Spleen (tissue), 11 donors: ENCODE measurements around the gene MAGI2. TPM values are rescaled to one million over a fixed set of nuclear protein-coding genes. Genes with fewer than 3 reads are reported as not detected.

Experiments used
- DNase-seq: peaks from one replicate; pipeline ENCODE4 v3.0.0-alpha.2; 2020
- H3K27ac ChIP-seq, 8 donors: fragments of 200-600 bp; sonication (generic) in 7 of 8; 1 replicate in 4 of 8; 2 replicates in 4 of 8; pipeline versions ENCODE4 v1.5.0 to v1.8.0; 2016 to 2021; ENCODE audit warnings: inconsistent platforms in 4 of 8, mild to moderate bottlenecking in 4 of 8, moderate library complexity in 1 of 8
- H3K27me3 ChIP-seq, 7 donors: fragments of 200-600 bp; sonication (generic) in 6 of 7; replicated peaks in 1 of 7; 1 replicate in 4 of 7; 2 replicates in 3 of 7; pipeline versions ENCODE4 v1.5.0 to v1.8.0; 2016 to 2021; ENCODE audit warnings: inconsistent platforms in 3 of 7, mild to moderate bottlenecking in 1 of 7
- H3K36me3 ChIP-seq, 6 donors: fragments of 200-600 bp; sonication (generic) in 5 of 6; 1 replicate in 4 of 6; 2 replicates in 2 of 6; pipeline versions ENCODE4 v1.5.0 to v1.8.0; 2016 to 2021; ENCODE audit warnings: inconsistent platforms in 2 of 6
- H3K4me1 ChIP-seq, 6 donors: fragments of 200-600 bp; sonication (generic) in 5 of 6; 1 replicate in 3 of 6; 2 replicates in 3 of 6; pipeline versions ENCODE4 v1.5.0 to v1.8.0; 2016 to 2021; ENCODE audit warnings: inconsistent platforms in 3 of 6
- H3K4me3 ChIP-seq, 8 donors: fragments of 200-600 bp; sonication (generic) in 7 of 8; 1 replicate in 4 of 8; 2 replicates in 4 of 8; pipeline versions ENCODE4 v1.5.0 to v1.8.0; 2016 to 2021; ENCODE audit warnings: inconsistent platforms in 4 of 8, mild to moderate bottlenecking in 4 of 8, moderate library complexity in 2 of 8
- H3K9me3 ChIP-seq, 8 donors: fragments of 200-600 bp; sonication (generic) in 7 of 8; 1 replicate in 4 of 8; 2 replicates in 4 of 8; pipeline versions ENCODE4 v1.5.0 to v1.8.0; 2016 to 2021; ENCODE audit warnings: inconsistent platforms in 4 of 8
- CTCF ChIP-seq, 11 experiments: fragments of 200-600 bp in 7 of 11; fragments of 450-650 bp in 4 of 11; sonication (generic) in 4 of 11; IDR thresholded peaks in 8 of 11; conservative IDR thresholded peaks in 3 of 11; 1 replicate in 7 of 11; 2 replicates in 4 of 11; pipeline versions ENCODE4 v1.4.0 to v1.8.0; 2016 to 2021; ENCODE audit warnings: antibody characterized with exemption in 11 of 11, inconsistent platforms in 4 of 11, mild to moderate bottlenecking in 1 of 11
- POLR2A ChIP-seq, 3 donors: fragments of 450-650 bp; IDR thresholded peaks; one replicate each; pipeline ENCODE4 v1.5.1; 2017; ENCODE audit warnings: antibody characterized with exemption in 3 of 3, mild to moderate bottlenecking in 1 of 3
- POLR2AphosphoS5 ChIP-seq, 3 donors: sonication (generic); formaldehyde crosslinking; IDR thresholded peaks; one replicate each; pipeline ENCODE4 v1.5.1; 2017; ENCODE audit warnings: antibody characterized with exemption in 3 of 3
- WGBS, 5 donors: extraction: QIAGEN DNeasy Blood & Tissue Kit in 3 of 5; methylation state at CpG; one replicate each; pipeline versions ENCODE4 v1.1.5 to v1.1.7; 2013 to 2018; 5-methylcytosine and 5-hydroxymethylcytosine counted together
- intact Hi-C: fragments of 100-400 bp; cut with DNase I; formaldehyde crosslinking; loops from one replicate; pipeline ENCODE4 v1.15.0; 2023; ENCODE audit warnings: low total_unique reads
- polyA plus RNA-seq, 3 donors: library from polyadenylated mRNA; stranded (reverse); fragments of 200-250 nt; gene quantifications; one replicate each; pipeline ENCODE4 v1.2.1, GENCODE V29; 2013
- total RNA-seq, 7 donors: library from RNA; depleted of rRNA in 3 of 7; stranded (reverse); fragments of >200 nt in 3 of 7; fragmentation: NEBNext Ultra II Directional in 4 of 7; extraction: Animal tissue kit (Norgen Biotek cat#: 25700) in 4 of 7; gene quantifications; one replicate each; pipeline versions ENCODE4 v1.1.0 to v1.2.1, GENCODE V29; 2016 to 2021
- donor health status: healthy with polysubstance abuse.
- donor health status: DM: no; HTN: no; CAD: no; lungs with moderate emphysema.
- donor health status: DM: no; HTN: no; CAD: no.
- donor health status: Bipolar disorder and iron deficiency.
- donor health status: healthy.
- donor health status: DM: no; HTN: no; CAD: no.
- donor health status: DM: yes; HTN: yes; CAD: no.

The MAGI2 gene
- total and polyA plus RNA-seq, 10 donors = 0.74 to 18.1 (median 11.1) TPM

DNA sequence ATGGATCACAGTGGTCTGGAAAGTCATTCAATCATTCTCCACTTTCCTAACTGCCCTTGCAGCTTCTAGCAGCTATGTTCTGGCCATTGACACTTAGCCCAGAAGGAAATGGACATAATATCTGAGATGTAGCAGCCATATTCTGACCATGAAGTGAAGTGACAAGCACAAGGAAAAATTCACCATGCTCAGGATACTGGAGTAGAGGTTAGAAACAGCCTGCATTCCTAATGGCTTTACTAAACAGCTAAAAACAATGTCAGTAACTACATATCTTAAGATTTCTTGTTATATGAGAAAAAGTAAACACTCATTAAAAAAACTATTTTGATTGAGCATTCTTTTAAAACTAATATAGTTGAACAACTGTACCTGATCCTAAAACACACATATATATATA is 443.8 kb downstream of the MAGI2 start:
- no peak overlapping the region for H3K4me3 ChIP-seq
- TF ChIP-seq POLR2AphosphoS5 (IDR thresholded peaks at IDR 0.05) = no peak
- TF ChIP-seq CTCF (IDR thresholded peaks at IDR 0.05 in 8 of 11, conservative IDR thresholded peaks at IDR 0.05 in 3 of 11) = no peak
- no peak for TF ChIP-seq POLR2A (IDR thresholded peaks at IDR 0.05)
- DNase-seq = no peak
- H3K9me3 ChIP-seq = peaks cover 0 to 2% (median 0%) of the 10 kb centered on the region in 8 donors
- H3K4me1 ChIP-seq = no peaks in the 10 kb centered on the region
- H3K36me3 ChIP-seq = no peaks in the 10 kb centered on the region
- no peaks in the 10 kb centered on the region for H3K27me3 ChIP-seq
- intact Hi-C loops = no loop called here
- no peak overlapping the region for H3K27ac ChIP-seq

GRCh38 chr7:79008786-79009185 is 444.7 kb downstream of the MAGI2 start:
- intact Hi-C loops = no loop called here

GRCh38 chr7:78996013-78996412 is 457.5 kb downstream of the MAGI2 start:
- Histone ChIP-seq H3K4me1 (no peaks in the 10 kb centered on the region), H3K27me3 (no peaks in the 10 kb centered on the region), H3K4me3 (no peak overlapping the region), H3K36me3 (no peaks in the 10 kb centered on the region), H3K9me3 (peaks cover 0 to 7% (median 0%) of the 10 kb centered on the region in 8 donors), H3K27ac (no peak overlapping the region)
- TF ChIP-seq POLR2AphosphoS5 (IDR thresholded peaks at IDR 0.05) (no peak), POLR2A (IDR thresholded peaks at IDR 0.05) (no peak), CTCF (IDR thresholded peaks at IDR 0.05 in 8 of 11, conservative IDR thresholded peaks at IDR 0.05 in 3 of 11) (no peak)
- intact Hi-C loops = no loop called here
- DNase-seq = no peak

More at GRCh38 chr7:79008786-79009185, 444.7 kb downstream of the MAGI2 start:
- DNase-seq = no peak
- WGBS, 5 donors = 52 to 82% (median 63%) methylated on average over 1 of the region's 1 CpG
- Histone ChIP-seq H3K4me1 (no peaks in the 10 kb centered on the region), H3K4me3 (no peak overlapping the region), H3K27ac (no peak overlapping the region), H3K36me3 (no peaks in the 10 kb centered on the region), H3K9me3 (peaks cover 0 to 6% (median 2%) of the 10 kb centered on the region in 8 donors), H3K27me3 (no peaks in the 10 kb centered on the region)
- TF ChIP-seq POLR2A (IDR thresholded peaks at IDR 0.05) (no peak), CTCF (IDR thresholded peaks at IDR 0.05 in 8 of 11, conservative IDR thresholded peaks at IDR 0.05 in 3 of 11) (no peak), POLR2AphosphoS5 (IDR thresholded peaks at IDR 0.05) (no peak)

GRCh38 chr7:78993341-78993740 is 460.1 kb downstream of the MAGI2 start:
- H3K9me3 ChIP-seq = no peaks in the 10 kb centered on the region
- no peak overlapping the region for H3K27ac ChIP-seq
- TF ChIP-seq POLR2AphosphoS5 (IDR thresholded peaks at IDR 0.05) = no peak
- TF ChIP-seq POLR2A (IDR thresholded peaks at IDR 0.05) = no peak
- no peak for TF ChIP-seq CTCF (IDR thresholded peaks at IDR 0.05 in 8 of 11, conservative IDR thresholded peaks at IDR 0.05 in 3 of 11)
- H3K4me1 ChIP-seq = no peaks in the 10 kb centered on the region
- H3K36me3 ChIP-seq = no peaks in the 10 kb centered on the region
- no peak overlapping the region for H3K4me3 ChIP-seq
- H3K27me3 ChIP-seq = no peaks in the 10 kb centered on the region
- no peak for DNase-seq
- intact Hi-C loops = no loop called here
